DMS 273 treated with DMSO at 0.1 percent for 48 hours (cell line): ENCODE measurements around the gene LRP1.
"Not testable (repeated sequence)": the region's sequence is repeated elsewhere in the genome, so short reads cannot be mapped to it uniquely, and the experiment has no call there.

Experiments
- DNase-seq: peaks from one replicate; lab custom pipeline; 2025; lab: John Stamatoyannopoulos, UW

LRP1 gene

DNA sequence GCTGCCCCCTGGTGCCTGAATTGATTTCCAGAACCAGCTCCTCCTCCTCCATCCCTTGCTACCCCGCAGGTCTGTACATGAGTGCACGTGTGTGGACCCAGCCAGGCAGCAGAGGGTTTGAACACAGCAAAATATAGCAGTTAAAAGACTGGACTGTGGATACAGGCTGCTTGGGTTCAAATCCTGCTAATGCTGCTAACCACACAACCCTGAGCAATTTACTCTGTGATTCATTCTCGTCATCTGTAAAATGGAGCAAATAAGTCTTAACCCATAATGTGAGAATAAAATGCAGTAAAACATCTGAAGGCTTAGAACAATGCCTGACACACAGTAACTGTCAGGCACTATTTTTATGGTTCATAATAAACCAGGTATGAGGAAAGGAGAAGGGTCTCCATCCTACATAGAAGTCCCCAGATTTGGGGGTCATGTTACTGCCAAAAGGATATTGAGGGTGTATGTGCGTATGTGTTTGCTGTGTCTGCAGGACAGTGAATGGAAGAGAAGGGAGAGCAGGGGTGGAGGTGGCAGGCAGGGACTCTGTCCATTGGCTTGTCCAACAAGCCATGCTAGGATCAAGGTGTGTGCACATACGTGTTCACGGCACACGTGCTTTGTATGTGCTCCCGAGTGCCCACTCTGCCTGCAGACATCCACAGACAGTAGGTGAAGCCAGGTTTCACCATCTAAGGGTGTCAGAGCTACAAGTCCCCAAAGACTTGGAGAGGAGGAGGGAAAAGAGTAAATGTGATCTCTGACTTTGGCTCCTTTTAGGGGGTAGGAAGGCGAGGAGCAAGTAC lies 15.6 kb upstream of the LRP1 start:
- no peak for DNase-seq

DNA sequence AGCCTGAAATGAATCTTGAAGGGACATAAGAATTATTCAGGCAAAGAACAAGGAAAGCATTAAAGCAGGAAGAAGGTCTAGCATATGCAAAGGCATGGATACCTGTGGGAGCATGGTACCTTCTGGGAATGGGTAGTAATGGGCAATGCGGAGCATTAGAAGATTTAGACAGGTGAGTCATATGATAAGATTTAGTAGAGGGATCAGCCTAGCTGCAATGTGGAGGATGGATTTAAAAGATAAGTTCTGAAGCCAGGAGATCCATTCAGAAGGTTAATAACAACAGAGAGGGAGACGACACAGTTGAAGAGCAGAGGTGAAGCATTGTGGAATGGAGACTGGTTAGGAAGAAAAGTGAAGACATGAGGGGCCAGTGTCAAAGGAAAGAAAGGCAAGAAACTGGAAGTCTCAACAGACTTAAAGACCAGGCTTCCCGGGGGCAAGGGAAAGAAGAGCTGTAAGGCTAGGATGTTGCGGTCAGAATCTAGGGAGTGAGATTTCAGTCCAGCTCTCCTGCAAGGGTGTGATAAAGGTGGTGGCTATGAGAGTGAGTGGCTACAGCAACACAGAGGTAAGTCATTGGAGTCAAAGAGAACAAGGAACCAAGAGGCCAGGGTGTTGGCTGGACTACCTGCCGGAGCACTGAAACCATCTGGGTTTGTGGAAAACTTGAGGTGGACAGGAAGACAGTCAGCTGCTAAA lies 11.6 kb upstream of the LRP1 start:
- DNase-seq, result no peak

DNA sequence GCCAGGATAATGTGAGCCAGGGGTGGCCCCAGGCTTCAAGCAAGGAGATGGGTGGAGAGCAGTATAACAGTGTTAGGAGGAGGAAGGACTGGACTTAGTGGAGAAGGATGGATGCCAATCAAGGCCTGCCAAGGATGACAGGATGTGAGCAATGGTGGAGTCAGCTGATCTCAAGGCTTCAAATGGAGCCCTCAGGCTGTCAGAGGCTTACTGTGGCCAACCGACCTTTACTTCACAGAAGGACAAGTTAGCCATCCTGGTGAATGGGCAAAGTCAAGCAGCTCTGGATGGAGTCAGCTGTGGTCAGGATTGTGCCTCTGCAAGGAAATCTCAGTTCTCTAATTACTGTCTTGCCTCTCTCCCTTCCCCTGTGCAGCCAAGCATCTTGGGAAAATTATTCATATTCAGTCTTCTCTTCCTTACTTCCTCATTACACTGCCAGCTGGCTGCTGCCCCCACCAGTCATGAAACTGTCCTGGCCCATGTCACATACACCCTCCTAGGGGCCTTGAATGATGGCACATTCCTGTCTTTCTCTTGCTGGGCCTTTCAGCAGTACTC lies 9.5 kb upstream of the LRP1 start:
- no peak for DNase-seq

DNA sequence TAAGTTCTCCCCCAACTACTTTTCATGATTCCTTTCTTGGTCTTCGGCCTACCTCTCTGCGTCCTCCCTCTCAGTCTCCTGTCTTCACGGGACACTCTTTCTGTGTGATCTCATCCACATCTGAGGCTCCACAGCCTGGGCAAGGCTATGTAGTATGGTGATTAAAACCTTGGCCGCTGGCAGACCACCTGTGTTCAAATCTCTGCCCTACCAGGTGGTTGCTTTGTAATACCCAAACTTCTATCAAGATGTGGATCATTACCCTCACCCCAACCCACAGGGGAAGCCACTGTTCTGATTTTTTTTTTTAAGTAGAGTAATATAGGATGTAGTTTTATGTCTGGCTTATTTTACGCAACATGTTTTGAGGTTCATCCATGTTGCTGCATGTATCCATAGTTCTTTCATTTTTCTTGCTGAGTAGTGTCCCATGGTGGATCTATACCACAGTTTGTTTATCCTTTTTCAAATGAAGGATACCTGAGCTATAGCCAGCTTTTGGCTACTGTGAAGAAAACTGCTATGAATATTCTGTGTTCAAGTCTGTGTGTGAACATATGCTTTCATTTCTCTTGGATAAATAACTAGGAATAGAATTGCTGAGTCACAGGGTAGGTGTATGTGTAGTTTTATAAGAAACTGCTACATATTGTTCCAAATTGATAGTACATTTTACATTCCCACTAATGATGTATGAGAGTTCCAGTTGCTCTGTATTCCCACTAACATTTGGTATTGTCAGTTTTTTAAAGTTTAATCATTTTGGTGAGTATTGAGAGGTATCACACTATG lies 8.8 kb upstream of the LRP1 start:
- DNase-seq, result no peak

DNA sequence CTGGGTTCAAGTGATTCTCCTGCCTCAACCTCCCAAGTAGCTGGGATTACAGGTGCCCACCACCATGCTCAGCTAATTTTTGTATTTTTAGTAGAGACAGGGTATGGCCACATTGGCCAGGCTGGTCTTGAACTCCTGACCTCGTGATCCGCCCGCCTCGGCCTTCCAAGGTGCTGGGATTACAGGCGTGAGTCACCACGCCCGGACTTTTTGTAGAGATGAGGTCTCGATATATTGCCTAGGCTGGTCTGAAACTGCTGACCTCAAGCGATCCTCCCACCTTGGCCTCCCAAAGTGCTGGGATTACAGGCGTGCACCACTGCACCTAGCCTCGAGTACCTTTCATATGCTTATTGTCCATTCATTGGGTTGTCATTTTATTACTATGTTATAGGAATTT lies 7.6 kb upstream of the LRP1 start:
- DNase-seq, result not testable (repeated sequence)

DNA sequence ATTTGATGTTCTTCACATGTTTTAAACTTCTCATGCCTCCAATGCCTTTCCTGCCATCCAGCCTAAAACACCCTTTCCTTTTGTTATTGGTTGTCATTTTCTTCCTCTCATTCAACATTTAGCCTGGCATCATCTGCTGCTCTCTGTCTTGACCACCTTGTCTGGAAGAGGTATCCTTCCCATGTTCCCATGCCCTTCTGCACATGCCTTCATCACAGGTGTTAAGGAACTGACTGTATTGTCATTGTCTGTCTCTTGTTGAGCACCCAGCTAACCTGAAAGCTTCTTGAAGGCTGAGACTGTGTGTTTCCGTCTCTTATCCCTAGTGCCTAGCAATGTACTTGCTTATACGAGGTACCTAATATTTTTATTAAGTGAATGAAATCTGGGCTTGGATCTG lies 4.5 kb upstream of the LRP1 start:
- no peak for DNase-seq

DNA sequence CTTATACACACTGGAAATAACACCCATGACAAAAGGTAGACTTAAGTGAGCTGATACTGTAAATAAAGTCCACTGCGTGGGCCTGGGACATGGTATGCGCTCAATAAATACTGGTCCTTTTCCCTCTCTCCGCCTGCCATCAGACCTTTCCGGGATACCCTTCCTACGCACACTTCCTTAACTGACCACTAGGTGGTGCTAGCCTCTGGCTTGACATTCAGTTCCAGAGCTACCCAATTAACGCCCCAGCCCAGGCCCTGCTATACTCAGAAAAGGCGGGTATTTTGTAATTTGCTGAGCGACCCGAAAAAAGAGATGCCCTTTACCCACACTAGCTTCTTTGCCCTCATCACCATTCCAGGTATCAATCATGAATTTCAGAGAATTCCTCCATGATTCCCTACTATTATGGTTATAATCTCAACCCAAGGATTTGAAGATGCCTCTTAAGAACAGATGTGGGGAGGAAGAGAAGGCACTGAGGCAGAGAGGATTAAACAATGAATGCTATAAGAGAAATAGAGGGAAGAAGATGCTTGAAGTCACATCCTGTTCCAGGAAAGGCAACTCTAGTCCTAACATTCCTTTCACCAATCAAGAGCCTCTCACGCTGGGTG lies 3.9 kb upstream of the LRP1 start:
- no peak for DNase-seq

DNA sequence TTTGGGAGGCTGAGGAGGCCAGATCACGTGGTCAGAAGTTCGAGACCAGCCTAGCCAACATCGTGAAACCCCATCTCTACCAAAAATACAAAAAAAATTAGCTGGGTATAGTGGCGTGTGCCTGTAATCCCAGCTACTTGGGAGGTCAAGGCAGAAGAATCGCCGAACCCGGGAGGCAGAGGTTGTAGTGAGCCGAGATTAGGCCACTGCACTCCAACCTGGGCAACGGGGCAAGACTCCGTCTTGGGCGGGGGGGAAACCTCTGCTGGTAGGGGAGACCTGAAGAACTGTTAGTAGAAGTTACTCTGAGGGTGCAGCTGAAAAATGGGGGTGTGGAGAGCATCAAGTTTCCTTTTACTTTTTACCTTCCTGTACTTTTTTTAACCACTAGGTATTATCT lies 2.2 kb upstream of the LRP1 start:
- DNase-seq, result no peak

DNA sequence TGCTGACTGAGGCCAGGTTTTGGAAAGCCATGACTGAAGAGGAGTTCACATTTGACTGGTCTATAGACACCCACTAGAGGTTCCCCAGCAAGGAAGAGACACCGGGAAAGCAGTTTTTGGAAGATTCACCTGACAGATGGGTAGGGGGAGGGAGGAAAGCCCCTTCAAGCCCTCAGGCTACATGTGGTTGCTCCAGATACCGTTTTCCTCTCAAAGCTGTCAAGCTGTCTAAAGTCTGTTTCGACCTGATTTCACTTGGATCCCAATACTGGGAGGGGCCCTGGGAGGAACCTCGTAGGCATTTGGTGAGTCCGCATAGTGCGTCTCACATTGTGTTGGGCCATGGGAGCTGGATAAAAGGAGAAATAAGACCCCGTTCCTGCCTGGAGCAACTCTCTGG lies 1.7 kb upstream of the LRP1 start:
- DNase-seq, result no peak

DNA sequence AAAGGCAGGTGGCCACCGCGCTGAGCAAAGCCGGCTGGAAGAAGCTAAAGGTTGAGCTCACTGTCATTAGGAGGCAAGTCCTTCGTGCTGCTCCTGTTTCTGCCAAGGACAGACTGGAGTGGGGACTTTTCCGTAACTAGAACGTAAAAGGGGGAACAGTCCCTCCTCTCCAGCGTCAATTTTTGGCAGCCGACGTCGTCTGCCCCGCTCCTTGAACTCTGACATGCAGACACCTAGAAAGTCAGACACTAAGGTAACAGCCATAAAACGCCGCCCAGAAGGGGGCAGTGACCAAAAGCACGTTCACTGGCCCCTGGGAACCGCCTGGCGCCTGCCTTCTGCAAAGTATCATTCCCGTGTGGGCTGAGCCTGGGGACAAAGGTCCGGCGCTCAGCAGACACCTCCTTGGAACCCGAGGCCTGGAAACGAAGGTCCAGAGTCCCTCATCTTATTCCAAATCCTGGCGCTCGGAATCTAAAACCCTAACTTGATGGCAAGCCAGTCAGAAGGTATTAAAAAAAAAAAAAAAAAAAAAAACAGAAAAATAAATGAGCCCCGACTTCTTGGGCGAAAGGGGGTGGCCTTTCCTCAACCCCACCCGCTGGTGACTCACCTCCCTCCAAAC lies 1.1 kb upstream of the LRP1 start:
- DNase-seq, result no peak

DNA sequence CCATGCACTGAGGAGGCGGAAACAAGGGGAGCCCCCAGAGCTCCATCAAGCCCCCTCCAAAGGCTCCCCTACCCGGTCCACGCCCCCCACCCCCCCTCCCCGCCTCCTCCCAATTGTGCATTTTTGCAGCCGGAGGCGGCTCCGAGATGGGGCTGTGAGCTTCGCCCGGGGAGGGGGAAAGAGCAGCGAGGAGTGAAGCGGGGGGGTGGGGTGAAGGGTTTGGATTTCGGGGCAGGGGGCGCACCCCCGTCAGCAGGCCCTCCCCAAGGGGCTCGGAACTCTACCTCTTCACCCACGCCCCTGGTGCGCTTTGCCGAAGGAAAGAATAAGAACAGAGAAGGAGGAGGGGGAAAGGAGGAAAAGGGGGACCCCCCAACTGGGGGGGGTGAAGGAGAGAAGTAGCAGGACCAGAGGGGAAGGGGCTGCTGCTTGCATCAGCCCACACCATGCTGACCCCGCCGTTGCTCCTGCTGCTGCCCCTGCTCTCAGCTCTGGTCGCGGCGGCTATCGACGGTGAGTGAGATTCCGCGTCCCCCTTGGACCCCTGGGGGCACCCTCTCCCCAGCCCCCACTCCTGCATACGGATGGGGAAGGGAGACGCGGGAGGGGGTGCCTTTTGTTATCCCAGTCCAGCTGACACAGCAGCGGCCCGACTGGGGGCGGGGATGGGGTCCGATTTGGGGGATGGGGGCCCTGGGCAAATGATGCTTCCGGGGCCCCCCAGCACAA lies 400 bp downstream of the LRP1 start:
- no peak for DNase-seq

DNA sequence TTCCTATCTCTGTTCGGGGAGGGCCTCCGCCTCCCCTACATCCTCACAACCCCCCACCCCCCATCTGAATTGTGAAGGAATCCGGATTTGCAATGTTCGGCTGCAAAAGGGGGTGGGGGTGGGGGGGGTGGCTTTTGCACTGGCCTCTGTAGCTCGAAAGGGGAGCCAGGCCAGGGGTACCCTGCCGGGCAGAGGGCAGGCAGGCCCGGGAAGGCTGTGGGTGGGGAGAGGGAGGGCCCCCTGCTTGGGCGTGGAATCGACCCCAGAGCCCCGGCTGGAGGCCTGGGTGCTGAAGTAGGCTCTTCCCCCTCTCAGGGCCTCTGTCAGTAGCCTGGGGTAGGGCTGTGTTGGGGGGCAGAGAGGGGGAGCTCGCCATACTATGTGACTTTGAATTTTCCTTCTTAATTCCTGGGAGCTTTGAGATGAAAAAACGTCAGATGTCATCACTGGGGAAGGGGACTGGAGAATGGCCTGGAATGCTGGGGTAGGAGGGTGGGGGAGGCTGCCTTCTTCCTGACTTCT lies 1.1 kb downstream of the LRP1 start:
- DNase-seq, result no peak

DNA sequence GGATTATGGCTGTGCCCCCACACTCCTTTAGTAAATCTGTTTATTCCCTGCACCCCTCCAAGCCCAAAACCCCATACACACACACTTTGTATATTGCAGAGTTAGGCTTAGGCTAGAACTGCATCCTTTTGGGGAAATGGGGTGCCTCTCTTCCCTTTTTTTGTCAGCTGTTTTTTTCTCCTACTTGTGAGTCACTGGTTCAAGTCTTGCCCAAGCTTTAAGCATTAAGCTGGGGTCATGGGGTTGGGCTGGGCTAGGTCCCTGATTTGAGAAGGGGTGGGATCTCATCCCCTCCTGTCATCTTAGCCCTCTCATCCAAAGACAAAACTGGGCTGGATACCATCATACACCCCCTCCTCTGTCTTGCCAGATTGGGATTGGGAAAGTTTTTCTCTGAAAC lies 1.6 kb downstream of the LRP1 start:
- DNase-seq, result no peak

DNA sequence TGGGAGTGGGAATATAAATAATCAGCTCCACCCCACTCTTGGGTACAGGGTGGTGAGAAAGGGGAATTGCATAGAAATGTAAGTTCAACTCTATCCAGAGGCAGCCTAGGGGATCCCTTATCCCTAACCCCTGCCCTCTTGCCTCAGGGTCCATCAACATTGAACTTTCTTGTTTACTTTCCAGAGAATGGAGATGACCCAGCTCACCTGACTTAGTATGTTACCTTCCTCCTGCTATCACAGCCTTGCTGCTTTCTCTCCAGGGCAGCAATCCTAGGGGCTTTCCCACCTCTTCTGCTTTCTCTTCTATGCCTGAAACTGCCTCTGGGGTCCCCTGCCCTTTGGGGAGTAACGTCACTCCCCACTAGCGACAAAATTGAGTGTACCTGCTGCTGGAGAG lies 2.7 kb downstream of the LRP1 start:
- no peak for DNase-seq

DNA sequence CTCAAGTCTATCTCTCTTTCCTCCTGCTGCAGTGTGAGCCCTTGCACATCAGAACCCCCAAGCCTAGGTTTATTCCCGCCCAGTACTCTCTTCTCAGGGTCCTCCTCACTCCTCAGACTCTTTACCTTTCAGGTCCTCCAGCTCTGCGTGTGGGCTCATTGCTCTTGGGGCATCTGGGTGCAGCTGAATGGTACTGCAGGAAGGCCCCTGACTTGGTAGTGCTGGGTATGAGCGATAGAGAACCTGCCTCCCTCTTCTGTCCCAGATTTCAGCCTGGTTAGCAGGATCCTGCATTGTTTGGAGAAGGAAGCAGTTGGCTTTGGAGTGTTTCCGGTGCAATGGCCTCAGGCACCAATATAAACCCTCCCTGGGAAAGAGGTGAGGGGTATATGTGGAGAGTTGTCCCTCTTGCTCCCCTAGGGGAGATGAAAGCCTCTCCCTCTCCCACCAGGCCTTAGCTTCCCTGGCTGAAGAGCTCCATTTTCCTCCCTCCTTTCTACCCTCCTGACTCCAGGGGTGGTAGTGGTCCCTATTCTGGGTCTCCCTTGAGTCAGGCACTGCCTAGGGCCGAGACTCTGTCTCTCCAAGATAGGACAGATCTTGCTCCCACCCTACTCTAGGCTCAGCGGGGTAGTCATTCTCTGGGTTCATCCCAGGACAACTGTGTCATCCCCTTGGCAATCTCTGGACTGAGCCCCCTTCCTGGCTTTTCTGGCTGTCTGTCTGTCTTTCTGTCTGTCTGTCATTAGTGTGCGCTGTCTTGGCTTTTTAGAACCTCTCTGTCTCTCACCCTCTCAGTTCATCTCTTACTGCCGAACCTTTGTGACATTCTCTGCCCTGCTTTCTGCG lies 3.8 kb downstream of the LRP1 start:
- no peak for DNase-seq

DNA sequence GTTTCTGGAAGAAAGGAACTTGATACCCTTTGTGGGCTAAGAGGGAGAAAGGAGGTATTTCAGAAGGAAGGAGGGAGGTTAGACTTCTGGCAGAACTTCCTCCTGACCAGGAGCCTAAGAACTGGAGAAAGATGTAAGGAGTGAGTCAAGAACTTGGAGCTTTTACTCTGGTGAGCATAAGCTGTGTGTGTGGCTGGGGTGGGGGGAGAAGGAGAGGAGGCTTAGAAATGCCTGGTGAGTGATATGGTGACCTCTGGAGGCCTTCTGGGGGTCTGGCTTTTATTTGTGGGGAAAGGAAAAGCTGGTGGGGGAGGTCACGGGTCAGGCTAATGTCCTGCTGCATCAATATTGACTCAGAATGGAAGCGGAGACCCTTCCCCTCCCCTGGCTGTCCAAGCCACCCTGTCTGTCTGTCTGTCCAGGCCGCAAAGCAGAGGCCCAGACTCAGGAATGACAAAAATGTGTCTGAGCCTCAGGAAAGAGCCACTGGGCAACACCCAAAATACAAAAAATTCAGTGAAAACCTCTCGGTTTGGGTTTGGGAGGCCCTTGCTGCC lies 4.8 kb downstream of the LRP1 start:
- no peak for DNase-seq

DNA sequence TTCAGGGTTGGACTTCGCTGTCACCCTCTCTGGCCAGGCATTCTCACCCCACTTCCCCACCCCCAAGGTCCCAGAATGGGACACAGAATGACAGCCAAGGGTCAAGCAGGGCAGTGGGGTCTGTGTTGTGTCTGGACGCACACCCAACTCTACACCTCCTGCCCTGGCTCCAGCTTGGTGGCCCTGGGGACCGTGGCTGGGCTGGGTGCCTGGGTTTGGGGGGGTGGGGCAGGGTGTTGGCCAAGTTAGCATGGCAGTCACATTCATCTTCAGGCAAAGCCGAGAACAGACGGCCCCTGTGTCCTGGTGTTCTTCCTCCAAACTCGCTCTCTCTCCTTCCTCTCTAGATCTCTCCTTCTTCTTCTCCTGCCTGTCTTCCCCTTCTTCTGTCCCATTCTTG lies 5.6 kb downstream of the LRP1 start:
- DNase-seq, result no peak

DNA sequence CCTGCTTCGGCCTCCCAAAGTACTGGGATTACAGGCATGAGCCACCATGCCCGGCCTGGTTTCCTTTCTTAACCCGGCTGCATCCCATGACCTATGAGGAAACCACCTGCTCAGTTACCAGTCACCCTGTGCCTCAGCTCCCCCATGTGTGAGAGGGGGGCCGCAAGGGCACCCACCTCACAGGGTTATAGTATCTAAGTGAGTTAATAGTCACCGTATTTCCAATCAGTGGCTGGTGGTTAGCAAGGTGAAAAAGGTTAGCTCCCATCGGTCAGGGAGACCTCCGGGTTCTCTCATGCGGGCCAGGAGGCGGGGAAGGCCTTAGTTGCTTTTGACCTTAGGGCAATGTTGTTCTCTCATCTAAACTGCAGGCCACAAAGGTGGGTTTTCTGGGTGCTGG lies 6.7 kb downstream of the LRP1 start:
- DNase-seq, result no peak

DNA sequence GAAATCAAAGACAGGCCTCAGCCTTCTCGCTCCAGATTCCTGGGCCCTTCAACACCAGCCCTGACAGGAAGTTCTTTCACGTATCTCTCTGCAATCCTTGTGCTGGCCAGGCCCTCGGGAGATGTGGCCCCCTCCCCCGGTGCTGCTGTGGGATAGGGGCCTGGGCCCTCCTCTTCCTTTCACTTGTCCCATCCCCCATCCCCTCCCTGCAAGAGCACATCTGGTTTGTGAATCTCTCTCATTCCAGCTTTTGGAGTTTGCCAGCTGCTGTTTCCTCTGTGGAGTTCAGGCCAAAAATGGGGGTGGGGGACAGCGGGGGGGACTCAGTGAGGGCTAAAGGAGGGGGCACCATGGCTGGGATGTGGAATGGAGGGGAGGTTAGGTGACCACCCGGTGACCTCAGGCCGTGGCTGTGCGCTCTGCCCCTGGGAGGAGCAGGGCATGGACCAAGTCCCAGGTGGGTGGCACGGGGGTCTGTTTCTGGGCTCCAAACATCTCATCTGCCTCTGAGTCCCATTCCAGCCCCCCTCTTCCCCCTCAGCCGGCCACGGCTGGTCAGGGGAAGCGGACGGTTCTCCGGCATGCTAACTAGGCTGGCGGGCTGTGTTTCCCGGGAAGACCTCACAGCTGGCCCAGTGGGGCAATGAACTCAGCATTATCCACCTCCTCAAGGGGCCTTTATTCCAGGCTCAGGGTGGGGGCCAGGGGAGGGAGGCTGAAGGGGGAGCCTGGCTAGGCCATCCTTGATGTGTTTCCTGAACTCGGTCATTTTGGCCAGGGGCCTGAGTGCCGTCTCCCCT lies 7.4 kb downstream of the LRP1 start:
- DNase-seq, result no peak
